ENCODE results near the gene CLEC20A.

Gene CLEC20A

GRCh38 chr1:178500091-178500770 lies 3.5 kb upstream of the CLEC20A start:
- no peak for DNase-seq (ENCODE audit: low read depth, low spot score)

DNA sequence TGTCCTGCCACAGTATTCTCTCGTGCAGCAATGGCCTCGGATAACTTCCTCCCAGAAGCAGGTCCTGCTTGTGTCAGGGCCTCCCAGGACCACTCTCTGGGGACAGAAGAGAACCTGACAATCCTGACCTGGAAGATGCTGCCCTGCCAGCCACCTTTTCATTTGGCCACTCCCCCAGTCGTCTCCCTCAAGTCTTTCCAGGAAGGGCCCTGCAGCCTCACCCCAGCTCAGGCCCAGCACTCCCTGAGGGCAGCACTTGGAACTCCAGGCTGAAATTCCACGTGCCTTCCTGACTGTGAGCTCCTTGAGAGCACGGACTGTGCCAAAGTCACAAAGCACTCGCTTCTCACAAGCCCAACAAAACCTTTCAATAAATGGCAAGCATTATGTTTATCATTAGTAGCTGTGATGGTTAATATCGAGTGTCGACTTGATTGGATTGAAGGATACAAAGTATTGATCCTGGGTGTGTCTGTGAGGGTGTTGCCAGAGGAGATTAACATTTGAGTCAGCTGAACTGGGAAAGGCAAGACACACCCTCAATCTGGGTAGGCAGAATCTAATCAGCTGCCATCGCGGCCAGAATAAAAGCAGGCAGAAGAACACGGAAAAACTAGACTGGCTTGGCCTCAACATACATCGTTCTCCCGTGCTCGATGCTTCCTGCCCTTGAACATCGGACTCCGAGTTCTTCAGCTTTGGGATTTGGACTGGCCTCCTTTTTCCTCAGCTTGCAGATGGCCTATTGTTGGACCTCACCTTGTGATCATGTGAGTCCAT lies 2.3 kb upstream of the CLEC20A start:
- DNase-seq (ENCODE audit: low read depth, low spot score), result no peak

GRCh38 chr1:178497903-178498478 lies 1.2 kb upstream of the CLEC20A start:
- DNase-seq (ENCODE audit: low read depth, low spot score), result no peak

DNA sequence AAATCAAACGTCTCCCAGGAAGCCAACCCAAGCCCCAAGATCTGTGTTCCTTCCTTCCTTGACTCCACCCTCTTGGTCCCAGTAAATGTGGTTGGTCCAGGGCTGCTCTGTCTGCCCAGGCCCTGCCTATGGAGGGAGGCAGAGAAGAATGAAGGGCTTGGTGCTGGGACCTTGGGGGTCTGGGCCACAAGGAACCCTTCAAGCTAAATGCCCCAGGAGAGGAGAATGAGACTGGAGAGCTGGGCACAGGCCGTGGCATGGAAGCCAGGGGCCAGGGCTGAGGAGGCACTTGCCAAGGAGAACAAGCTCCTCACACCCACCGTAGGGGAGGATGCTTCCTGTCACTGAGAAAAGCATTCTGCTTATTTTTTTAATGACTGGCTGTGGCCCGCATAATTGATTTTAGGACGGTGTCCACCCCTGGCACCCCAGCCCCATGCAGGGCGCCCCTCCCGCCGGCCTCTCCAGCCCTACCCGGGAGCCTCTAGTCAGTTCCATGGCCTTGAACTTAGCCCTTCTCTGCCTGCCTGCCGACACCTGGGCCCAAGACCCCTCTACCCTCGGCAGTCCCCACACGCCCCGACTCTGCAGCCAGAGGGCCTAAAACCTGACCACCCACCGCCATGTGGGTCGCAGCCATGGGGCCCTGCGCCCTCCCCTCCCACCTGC lies 889 bp downstream of the CLEC20A start:
- DNase-seq (ENCODE audit: low read depth, low spot score), result no peak

- no peak for DNase-seq (ENCODE audit: low read depth, low spot score)
These were observed 1.6 kb downstream of the CLEC20A start for GRCh38 chr1:178495158-178495557.

DNA sequence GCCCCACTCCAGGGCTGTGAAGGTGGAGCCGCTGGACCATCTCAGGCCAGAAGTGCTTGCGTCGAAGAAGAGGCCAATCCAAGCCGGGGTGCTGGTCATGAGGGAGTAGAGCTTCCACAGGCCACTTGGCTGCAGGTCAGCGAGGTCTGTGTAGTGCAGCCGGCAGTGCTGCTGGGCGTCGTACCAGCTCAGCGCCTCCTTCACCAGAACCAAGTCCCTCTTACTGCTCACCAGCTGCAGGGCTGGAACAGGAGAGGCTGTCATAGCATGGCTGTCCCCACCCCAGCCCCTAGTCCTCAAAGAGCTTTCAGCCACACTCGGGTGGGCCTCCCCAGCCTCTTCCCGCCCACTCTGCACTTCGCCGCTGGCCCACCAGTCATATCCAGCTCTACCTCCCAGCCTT lies 2.2 kb downstream of the CLEC20A start:
- DNase-seq (ENCODE audit: low read depth, low spot score), result no peak

DNA sequence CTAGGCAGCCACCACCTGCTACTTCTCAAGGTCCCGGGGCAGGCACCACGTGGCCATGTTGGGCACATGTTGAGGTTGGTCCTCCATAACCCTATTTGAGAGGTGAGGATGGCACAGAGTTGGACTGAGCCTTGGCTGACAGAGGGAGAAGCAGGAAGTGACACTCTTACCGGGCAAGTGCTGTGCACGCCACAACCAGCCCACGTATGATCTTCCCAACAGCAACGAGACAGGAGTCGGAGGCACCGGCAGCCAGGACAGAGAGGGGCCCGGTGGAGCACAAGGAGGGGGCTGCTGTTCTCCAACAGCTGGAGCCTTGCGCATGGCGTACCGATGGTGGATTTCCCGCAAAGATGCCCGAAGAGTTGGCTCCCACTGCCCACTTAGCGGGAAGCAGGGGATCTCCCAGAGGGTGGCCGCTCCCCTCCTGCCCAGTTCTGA lies 3.4 kb downstream of the CLEC20A start:
- no peak for DNase-seq (ENCODE audit: low read depth, low spot score)

- DNase-seq (ENCODE audit: low read depth, low spot score), result no peak
These were observed 4.4 kb downstream of the CLEC20A start for GRCh38 chr1:178492341-178492740.

DNA sequence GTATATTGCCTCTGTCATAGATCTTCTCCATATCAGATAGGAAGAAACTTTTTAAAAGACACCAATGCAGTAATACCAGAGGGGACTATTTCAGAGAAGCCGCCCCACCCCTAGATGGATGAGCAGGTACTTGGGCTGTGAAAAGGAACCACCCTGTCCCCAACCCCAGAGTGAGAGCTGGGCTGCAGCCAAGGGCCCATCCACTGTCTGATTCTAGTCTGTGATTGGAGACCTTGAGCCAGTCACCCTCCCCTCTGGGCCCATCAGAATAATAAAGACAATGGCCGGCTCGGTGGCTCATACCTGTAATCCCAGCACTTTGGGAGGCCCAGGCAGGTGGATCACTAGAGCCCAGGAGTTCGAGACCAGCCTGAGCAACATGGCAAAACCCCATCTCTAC lies 5.0 kb downstream of the CLEC20A start:
- no peak for DNase-seq (ENCODE audit: low read depth, low spot score)

DNA sequence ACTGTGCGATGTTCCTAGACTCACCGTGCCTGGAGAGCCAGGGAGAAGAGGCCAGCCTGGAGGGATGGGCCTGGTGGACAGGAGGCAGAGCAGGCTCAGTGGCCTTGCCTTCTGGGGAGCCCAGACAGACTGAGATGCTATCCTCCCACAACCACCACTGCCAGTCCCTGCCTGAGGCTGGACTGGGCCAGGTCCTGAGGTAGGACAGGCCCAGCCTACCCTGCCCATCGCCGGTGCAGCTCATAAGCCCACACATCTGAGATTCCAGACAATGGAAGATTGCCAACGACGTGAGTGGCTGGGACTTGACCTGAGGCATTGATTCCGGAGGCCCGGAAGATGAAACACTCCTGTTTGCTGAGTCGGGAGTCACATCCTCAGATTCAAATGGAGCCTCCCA lies 5.8 kb downstream of the CLEC20A start:
- DNase-seq (ENCODE audit: low read depth, low spot score), result no peak

GRCh38 chr1:178490136-178490535 lies 6.6 kb downstream of the CLEC20A start:
- no peak for DNase-seq (ENCODE audit: low read depth, low spot score)

DNA sequence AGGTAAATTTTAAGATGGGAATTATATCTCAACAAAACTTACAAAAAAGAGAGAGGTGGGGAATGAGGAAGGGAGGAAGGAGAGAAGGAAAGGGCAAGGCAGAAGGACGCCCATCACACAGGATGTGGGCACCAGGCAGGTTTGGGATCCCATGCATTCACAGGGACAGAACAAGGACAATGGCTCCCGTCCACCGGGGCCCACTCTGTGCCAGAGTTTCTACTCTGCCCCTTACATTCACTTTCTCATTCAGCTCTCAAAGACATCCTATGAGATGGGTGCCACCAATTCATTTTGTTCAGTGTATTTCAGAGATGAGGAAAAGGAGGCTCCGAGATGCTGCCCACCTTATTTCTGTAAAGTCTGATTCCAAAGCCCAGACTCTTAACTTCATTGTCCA lies 7.4 kb downstream of the CLEC20A start:
- DNase-seq (ENCODE audit: low read depth, low spot score), result no peak

- no peak for DNase-seq (ENCODE audit: low read depth, low spot score)
These were observed 8.4 kb downstream of the CLEC20A start for GRCh38 chr1:178488393-178488792.

GRCh38 chr1:178487070-178487615 lies 9.6 kb downstream of the CLEC20A start:
- no peak for DNase-seq (ENCODE audit: low read depth, low spot score)

DNA sequence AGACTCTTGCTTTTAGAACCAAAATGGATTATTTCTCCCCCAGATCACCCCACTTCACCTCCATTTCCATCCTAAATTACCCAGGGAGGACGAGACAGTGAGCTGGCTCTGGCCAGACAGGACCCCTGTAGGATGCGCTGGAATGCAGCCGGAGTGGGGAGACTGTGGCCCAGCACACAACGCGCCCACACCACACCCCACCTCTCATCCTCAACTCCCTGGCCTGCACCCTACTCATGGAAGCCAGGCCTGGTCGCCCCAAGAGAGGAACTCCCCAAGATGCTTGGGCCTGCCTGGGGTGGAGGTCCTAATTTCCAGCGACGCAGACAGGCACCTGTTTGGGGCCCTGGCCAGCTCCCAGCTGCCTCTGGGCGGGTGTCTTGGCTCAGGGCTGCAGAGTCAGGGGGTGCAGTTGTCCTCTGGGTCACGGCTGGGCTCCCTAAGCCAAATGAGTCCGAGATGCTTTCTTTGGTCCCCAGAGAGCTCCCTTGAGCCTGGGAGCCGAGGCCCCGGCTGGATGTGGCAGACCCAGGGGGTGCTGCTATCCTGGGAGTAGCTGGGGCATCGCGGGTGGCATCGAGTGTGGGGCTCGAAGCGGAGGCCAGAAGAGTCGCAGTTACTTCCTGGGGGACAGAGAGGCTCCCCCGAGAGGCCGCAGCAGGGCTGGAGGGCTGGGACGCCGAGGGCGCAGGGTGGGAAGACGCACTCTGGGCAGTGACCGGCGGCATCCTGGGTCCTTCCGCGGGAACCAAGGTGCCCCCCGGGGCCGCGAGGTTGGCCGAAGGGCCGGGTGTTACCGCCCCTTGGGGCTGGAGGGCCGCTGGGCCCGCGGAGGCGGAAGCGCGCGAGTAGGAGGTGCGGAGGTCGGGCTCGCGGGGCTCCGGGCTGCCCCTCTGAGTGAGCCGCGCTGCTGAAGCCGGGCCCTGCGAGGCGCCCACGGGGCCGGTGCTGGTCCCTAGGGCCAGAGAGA lies 10.4 kb downstream of the CLEC20A start:
- no peak for DNase-seq (ENCODE audit: low read depth, low spot score)

DNA sequence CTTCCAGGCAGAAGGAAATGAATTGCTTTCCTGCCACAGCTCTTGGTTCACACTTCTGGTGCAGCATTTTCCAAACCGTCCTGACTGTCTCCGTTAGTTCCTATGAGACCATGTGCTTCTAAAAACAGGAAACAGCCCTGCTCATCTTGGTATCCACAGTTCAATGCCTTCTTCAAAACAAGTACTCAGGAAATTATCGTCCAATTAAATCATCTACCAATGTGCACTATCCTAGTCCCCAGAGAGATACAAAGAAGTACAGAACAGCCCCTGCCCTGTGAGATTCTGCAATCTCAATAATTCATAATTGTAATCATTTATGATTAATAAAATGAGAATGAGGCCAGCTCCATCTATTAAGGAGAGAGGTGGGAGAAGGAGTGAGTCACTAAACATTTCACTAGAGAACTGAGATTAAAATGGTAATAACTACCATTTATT lies 11.2 kb downstream of the CLEC20A start:
- no peak for DNase-seq (ENCODE audit: low read depth, low spot score)

- DNase-seq (ENCODE audit: low read depth, low spot score), result no peak
These were observed 12.0 kb downstream of the CLEC20A start for GRCh38 chr1:178484698-178485225.

DNA sequence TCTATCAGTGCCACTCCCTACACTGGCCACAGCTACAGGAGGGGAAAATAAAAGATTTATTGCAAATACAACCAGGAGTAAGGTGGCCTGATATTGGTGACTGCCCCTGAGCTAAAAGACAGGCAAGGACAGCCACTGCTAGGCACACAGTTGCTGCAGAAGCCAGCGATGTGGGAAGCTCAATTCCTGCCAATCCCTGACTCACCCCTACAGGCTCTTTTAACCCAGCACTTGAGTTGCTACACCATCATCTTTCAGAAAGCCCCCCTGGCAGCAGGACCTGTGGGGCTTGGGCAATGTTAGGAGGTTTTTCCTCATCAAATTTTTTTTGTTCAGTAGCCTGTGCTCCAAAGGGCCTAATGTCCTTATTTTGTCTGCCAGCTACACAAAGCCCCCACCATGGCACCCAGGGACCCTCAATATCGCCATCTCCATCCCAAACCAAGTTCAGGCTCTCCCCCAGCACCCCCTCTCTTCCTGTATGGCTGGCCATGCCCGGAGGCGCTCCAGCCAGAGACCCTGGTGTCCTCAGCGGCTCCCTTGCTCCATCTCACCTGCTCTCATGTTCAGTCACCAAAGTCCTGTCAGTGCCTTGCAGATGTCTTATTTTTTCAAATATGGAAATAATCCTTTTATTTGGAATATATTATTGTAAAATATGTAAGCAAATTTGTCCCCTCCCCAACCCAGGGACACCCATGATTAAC lies 13.4 kb downstream of the CLEC20A start:
- DNase-seq (ENCODE audit: low read depth, low spot score), result no peak

- no peak for DNase-seq (ENCODE audit: low read depth, low spot score)
These were observed 18.9 kb downstream of the CLEC20A start for GRCh38 chr1:178477841-178478240.

DNA sequence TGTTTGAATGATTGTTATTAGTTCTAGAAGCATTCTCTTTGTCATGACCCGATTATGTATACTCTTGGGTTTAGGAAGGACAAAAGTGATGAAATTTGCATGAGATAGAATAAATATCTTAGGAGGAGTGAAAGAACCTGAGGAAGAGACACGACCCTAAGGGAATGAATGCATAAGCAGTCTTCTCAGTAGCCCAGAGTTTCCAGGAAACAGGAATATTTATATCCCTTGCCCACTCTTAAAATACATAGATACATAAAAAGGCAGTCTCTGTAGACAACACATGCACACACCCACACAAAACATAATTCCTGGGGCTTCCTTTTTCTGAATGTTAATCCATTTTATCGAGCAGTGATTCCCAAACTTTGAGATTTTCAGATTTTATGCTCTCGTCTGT lies 19.4 kb downstream of the CLEC20A start:
- no peak for DNase-seq (ENCODE audit: low read depth, low spot score)
